Measurements from ENCODE around the gene ZNF678. TPM values are rescaled to one million over a fixed set of nuclear protein-coding genes. Genes with fewer than 3 reads are reported as not detected.

ZNF678 gene
- total RNA-seq, 4 donors from 2014 or later = 2.3 to 7.3 (median 4.9) TPM

DNA sequence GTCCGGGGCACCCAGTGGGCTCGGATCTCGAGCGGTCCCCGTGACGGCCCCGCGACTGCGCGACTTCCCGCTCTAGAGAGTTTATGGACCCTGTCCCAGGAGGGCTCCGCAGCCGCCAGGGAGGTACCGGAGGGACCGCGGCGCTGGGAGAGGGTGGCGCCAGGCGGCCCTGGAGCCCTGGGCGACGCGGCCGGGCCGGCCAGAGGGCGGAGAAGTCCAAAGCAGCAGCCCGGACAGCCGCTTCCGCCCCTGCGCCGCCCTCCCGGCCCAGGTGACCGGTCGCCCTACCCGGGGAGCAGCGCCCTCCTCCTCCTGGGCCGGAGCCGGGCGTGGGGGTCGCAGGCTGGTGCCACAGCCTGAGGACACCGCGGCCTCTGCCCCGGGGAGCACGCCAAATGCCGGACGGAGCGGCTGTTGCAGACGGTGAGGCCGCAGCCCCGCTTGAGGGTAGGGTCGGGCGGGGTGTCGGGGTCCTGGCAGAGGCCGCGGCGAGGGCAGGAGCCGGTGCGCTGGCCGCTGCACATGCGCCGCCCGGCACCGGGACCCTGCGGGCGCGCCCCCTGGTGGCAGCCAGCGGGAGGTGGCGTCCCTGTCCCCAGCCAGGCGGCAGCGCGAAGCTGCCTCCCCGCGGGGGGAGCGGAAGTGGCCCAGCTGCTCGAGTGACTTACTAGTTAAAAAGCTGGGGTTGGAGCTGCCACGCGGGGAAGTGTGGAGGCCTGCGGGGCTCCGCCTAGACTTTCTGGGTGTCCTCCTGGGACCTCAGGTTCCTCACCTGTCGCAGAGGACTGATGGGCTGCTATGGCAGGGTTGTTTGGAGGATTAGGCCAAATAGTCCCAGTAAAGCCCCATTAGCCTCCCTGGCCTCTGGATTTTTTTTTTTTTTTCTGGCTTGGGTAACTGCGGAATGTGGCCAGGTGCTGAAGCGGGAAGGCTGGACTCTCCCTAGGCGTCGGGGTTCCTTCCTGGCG is 20.9 kb upstream of the ZNF678 start:
- TF ChIP-seq, protein P1, sequence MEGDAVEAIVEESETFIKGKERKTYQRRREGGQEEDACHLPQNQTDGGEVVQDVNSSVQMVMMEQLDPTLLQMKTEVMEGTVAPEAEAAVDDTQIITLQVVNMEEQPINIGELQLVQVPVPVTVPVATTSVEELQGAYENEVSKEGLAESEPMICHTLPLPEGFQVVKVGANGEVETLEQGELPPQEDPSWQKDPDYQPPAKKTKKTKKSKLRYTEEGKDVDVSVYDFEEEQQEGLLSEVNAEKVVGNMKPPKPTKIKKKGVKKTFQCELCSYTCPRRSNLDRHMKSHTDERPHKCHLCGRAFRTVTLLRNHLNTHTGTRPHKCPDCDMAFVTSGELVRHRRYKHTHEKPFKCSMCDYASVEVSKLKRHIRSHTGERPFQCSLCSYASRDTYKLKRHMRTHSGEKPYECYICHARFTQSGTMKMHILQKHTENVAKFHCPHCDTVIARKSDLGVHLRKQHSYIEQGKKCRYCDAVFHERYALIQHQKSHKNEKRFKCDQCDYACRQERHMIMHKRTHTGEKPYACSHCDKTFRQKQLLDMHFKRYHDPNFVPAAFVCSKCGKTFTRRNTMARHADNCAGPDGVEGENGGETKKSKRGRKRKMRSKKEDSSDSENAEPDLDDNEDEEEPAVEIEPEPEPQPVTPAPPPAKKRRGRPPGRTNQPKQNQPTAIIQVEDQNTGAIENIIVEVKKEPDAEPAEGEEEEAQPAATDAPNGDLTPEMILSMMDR (IDR thresholded peaks at IDR 0.05 in 4 of 5, conservative IDR thresholded peaks at IDR 0.05 in 1 of 5) = peak; percentile 90 to 99 (median 97)
- TF ChIP-seq POLR2A (IDR thresholded peaks at IDR 0.05) = peak in 1 of 2 donors; percentile 46
- intact Hi-C loops (cut with DNase I; ENCODE audit: low total_unique reads) (loop anchor here (1.0 to 10.0 kb wide), 6 partner anchors 21 to 404 kb away; partner anchors contain the start of genes WNT9A and ZNF678), in situ Hi-C loops (cut with MboI; ENCODE audit: low sequenced_read_pairs in 4 of 4) (loop anchor here in 1 of 4 donors (10.0 kb wide), 1 partner anchor 58 kb away; no protein-coding TSS in a partner anchor)
- peaks cover 5 to 14% of the 10 kb centered on the region in 2 donors for H3K4me1 ChIP-seq
- peak overlapping the region; percentile 82 to 94 (median 88) for H3K27ac ChIP-seq
- peak; percentile 68 to 84 for DNase-seq
- H3K9me3 ChIP-seq = peaks cover 0 to 4% (median 0%) of the 10 kb centered on the region in 3 donors
- ATAC-seq = peak; percentile 92 to 93
- no peaks in the 10 kb centered on the region for H3K36me3 ChIP-seq
- no peaks in the 10 kb centered on the region for H3K27me3 ChIP-seq
- peak overlapping the region; percentile 75 to 91 (median 88) for H3K4me3 ChIP-seq

DNA sequence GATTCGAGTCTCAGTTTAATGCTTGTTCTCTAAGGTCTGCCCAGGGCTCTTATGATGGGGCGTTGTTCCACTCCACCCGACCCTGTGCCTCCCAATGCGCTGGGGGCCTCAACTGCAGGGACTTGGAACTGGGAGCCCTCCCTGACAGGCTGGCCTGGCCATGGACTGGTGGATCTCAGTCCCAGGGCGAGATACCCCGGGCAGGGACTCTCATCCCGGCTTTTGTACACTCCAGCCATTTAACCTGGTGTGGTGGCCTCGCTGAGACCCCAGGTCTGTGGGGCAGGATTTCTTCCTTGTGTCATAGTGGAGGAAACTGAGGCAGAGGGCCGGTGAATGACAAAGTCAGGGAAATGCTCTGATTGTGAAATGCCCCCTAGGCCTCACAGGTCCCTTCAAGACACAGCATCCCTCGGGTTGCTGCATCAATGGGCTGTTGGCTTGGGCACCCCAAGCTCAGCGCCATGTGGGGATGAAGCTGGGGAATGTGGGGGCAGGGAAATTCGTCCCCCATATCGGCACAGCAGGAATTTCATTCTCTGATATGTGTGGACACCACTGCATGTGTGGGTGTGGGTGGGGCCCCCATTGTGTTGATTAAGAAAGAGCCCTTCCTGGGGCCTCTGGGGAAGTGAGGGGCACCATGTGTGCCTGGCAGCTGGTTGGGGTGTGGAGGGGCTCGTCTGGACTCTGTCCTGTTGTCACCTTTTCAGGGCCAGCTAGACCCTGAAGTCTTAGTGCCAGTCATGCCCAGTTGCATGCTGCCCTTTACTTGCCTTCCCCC is 19.9 kb upstream of the ZNF678 start:
- no peaks in the 10 kb centered on the region for H3K27me3 ChIP-seq
- DNase-seq = no peak
- H3K9me3 ChIP-seq = peaks cover 0 to 2% (median 0%) of the 10 kb centered on the region in 3 donors
- peak overlapping the region; percentile 82 to 94 (median 88) for H3K27ac ChIP-seq
- intact Hi-C loops (cut with DNase I; ENCODE audit: low total_unique reads) (loop anchor here (2.0 to 10.0 kb wide), 3 partner anchors 184 to 403 kb away; partner anchors contain the start of gene WNT9A), in situ Hi-C loops (cut with MboI; ENCODE audit: low sequenced_read_pairs in 4 of 4) (loop anchor here in 1 of 4 donors (10.0 kb wide), 1 partner anchor 59 kb away; no protein-coding TSS in a partner anchor)
- no peaks in the 10 kb centered on the region for H3K36me3 ChIP-seq
- ATAC-seq = no peak
- peaks cover 5 to 14% of the 10 kb centered on the region in 2 donors for H3K4me1 ChIP-seq
- peak overlapping the region in 3 of 4 donors; percentile 87 to 91 (median 88) for H3K4me3 ChIP-seq
- TF ChIP-seq, protein P1 (IDR thresholded peaks at IDR 0.05 in 4 of 5, conservative IDR thresholded peaks at IDR 0.05 in 1 of 5) = no peak
- no peak for TF ChIP-seq POLR2A (IDR thresholded peaks at IDR 0.05)

DNA sequence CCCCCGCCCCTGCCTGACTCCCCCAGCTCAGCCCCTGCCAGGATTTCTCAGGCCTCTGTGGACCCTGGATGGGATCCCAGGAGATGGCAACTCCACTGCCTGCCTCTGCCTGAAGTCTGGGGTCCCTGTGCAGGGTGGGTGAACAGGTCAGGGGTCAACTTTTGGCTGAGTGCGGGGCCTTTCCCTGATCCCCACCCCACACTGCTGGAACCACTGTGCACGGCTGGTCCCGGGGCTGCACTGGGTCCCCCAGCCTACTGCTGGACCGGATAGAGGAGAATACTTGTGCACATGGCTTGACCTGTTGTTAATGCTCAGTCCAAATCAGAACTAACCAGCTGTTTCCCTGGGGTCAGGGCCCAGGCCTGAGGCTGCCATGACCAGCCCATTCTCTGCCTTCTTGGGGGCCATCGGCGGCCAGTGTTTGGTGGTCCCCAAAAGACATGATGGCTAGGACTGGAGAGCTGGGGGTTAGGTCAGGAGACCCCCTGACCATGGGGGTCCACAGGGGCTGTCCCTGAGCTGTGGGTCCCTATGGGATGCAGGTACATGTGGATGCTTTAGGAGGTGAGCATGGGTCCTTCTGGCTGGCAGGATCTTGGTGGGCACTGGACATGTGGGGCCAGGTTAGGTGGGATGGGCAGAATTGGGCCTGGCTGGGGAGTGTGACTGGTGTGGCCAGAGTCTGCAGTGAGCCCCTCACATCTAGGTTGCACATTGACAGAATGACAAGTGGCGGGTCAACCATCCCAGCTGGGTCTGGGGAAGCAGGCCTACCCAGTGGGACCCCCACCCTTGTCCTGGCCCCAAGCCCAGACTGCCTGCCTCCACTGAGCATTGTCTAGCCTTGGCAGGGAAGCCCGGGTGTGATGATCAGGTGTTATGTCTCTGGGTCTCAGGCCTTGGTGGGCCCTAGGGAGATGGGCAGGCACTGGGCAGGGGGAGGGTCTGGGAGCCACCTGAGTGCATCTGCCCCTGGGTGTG is 19.0 kb upstream of the ZNF678 start:
- intact Hi-C loops (cut with DNase I; ENCODE audit: low total_unique reads) (loop anchor here (5.0 to 10.0 kb wide), 2 partner anchors 183 to 210 kb away; no protein-coding TSS in a partner anchor), in situ Hi-C loops (cut with MboI; ENCODE audit: low sequenced_read_pairs in 4 of 4) (loop anchor here in 1 of 4 donors (10.0 kb wide), 1 partner anchor 60 kb away; no protein-coding TSS in a partner anchor)
- DNase-seq (no peak), ATAC-seq (no peak)
- Histone ChIP-seq H3K4me1 (peaks cover 5 to 14% of the 10 kb centered on the region in 2 donors), H3K27ac (no peak overlapping the region), H3K9me3 (no peaks in the 10 kb centered on the region), H3K4me3 (no peak overlapping the region), H3K36me3 (no peaks in the 10 kb centered on the region), H3K27me3 (no peaks in the 10 kb centered on the region)
- no peak for TF ChIP-seq POLR2A (IDR thresholded peaks at IDR 0.05)
- TF ChIP-seq, protein P1 (IDR thresholded peaks at IDR 0.05 in 4 of 5, conservative IDR thresholded peaks at IDR 0.05 in 1 of 5) = no peak
